COLO668 (cell line): ENCODE results near the gene TGFBR1.

ENCODE experiments used
- DNase-seq: peaks from one replicate; lab custom pipeline; 2025; ENCODE audit not compliant: unreplicated experiment; lab: John Stamatoyannopoulos, UW

TGFBR1 gene

DNA sequence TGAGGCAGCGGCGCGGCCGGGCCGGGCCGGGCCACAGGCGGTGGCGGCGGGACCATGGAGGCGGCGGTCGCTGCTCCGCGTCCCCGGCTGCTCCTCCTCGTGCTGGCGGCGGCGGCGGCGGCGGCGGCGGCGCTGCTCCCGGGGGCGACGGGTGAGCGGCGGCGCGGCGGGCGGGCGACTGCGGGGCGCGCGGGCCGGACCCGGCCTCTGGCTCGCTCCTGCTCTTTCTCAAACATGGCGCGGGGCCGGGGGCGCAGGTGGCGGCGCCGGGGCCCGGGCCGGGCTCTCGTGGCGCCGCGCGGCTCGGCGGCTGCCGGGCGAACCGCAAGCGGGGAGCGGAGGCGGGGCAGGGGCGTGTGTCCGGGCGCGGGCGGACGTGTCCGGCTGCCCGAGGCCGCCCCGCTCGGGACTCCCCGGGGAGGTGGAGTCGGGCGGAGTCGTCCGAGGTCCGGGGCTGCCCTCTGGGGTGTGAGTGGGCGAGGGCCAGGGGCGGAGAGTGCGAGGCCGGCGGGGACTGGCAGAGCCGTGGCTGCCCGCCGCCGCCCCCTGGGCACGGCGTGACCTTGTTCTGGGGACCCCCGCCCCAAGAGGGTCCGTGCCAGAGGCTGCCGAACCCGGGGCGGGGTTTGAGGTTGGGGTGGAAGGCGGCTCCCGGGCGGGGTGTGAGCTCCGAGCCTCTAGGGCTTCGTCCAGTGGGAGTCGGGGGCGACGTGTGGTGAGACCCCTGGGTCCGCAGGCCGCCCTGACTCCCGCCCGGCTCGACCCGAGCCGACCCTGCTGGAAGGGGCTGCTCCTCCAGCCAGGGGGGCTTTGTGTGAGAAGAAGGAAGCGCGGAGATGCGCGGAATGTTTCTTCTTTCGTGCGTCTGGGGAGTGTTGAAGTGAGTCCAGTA is 485 bp downstream of the TGFBR1 start:
- DNase-seq, result peak; percentile 69

DNA sequence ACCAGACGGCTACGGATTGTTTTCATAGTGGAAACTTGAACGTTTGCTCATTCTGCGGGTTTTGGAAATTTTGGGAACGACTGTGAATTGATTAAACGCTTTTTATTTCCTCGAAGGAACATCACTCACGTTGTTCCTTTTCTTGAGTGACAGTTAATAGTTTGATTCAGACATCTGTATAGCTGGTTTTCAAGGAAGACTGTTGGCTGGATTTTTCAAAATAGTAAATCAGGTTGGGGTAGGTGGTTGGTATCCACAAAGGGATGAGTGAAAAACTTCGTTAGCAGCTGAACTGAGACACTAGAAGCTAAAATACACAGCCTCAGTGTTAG is 1.1 kb downstream of the TGFBR1 start:
- no peak for DNase-seq

DNA sequence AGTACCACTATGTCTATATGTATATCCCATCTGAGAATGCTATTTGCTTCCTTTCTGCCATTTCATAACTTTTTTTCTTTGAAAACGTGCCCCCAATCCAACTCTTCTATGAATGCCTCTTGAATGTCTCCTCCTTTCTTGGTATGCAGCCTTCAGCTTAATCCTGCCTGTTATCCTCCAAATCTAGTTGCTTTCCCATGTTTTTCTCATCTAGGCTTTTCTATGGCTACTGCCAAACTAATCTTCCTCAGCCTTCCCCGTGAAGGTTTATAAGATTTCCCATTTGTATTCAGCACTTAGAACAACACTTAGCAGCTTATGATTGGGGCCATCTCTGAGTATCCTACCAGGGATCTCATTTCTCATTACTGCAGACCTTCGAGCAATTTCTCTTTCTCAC is 2.5 kb downstream of the TGFBR1 start:
- DNase-seq, result no peak

DNA sequence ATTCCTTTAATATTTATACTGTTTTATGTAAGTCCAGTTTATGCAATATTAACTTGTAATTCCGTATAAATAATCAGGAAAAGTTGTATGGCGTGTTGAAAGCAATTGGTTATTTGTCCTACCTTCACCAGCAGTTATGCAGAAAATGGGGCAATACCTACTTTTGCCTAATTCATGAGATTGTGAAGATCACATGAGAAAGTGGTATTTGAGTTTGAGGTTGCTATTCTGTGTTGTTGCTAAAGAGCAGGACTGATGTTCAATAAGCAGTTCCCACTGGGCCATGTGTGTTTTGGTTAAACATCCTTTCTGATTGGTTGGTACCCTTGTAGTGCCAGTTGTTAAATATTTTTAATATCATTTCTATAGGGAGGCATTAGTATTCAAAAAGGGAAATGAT is 3.2 kb downstream of the TGFBR1 start:
- DNase-seq, result no peak

DNA sequence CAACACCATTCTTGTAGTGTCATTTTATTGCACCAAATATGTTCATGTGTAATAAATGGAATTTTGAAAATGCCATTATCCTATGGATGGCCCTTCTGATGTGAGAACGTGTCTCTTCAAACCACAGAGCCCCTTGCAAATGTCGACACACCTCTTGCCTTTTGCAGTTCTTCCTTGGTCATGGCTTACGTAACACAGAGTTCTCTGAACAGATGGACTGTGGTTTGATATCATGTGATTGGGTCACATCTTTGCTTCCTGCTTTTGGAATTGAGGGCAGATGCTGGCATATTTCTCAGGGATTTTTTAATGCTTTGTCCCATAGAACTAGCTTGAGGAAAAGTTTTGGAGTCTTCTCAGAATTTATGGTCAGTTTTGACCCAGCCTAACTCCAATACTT is 4.6 kb downstream of the TGFBR1 start:
- no peak for DNase-seq

DNA sequence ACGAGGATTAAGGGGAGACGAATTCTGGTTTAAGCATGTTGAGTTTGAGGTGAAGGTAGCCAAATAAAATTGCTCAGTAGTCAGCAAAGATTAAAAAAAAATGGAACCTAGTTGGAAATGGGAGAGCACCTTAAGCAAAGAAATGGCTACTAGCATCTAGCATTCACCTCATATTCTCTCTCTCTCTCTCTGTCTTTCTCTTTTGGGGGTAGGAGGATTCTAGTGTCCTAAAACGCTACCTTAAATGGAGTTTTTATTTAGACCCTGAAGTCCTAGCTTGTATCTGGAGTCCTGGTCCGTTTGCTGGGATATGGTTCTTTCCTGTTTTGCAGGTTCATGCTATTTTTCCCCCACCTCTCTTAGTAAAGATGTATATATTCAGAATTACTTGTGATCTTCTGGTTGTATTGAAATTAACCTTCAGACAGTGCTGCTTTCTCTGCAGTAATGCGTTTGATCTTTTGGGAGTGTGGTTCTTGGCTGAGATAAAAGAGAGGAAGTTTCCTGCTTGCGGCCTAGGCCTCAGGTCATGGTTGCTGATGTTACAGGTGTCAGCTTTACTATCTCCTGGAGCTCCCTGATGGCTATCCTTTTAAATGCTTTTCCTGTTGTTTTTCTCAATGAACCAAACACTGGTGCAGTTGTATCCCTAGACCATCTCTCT is 8.0 kb downstream of the TGFBR1 start:
- DNase-seq, result no peak

DNA sequence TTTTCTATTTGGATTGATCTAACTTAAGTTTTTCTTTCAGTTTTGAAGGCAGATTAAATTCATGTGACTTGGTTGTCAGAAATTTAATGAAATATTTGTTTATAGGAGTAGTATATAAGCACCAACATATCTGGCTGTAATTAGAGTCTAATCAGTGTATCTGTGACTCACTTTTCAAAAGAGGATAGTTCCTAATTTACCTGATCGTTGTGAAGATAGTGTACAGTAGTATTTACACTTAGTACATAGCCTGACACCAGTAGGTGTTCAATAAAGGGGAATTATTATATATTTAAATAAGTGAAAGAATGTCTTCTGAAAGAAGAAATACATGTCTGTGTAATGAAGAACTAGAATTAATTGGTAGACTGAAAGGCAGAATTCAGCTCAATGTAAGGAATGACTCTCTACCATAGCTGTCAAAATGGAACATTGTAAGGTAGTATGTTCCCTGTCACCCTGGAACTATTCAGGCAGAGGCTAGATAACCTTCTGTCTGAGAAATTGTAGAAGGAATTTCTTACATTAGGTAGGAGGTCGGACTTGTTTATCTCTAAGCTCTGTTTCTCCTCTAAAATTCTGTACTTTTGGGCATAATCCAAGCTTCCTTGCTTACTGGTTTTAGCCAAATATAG is 8.6 kb downstream of the TGFBR1 start:
- no peak for DNase-seq

DNA sequence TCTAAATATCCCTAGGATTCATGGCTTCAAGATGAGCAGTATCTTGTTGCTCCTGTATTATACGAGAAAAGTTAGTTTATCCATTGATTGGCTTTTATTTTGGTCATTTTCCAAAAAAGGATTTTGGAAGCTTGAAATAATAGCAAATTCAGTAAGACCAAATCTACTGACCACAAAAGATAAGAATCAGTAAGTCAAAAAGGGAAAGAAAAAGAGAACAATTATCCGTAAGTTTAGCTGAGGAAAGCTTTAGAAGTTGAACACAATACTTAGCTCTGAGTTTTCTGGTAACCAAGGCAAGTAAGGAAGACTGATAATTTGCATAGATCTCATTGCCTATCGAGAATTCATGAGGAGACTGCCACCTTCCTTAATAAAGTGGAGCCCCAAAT is 9.1 kb downstream of the TGFBR1 start:
- DNase-seq, result no peak

DNA sequence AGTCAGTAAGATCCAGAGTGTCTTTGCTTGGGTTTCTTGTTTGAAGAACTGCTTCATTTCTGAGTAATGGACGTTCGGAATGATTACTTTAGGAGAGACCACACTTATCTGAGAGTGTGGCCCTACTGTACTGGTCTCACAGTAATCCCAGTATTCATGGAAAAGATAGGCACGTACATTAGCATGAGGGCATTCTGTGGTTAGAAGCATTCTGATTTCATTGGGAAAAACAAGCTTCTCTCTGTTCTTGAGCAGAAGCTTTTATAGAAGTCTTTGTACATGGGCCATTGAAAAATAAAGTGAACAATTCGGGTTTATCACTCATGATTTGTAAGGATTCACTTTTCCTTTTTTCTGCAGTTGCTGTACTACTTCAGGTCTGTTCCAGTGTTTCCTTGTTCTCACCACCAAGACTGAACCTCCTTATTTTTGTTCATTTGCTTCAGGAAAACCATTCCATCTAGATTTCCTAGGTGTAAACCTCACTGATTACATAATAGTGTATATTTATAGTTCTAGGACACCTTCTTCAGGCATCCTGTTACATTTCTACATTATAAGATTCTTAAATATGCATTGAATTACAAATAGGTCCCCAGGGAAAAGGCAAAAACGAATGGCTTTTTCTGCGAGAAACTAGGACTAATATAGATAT is 10.1 kb downstream of the TGFBR1 start:
- no peak for DNase-seq

DNA sequence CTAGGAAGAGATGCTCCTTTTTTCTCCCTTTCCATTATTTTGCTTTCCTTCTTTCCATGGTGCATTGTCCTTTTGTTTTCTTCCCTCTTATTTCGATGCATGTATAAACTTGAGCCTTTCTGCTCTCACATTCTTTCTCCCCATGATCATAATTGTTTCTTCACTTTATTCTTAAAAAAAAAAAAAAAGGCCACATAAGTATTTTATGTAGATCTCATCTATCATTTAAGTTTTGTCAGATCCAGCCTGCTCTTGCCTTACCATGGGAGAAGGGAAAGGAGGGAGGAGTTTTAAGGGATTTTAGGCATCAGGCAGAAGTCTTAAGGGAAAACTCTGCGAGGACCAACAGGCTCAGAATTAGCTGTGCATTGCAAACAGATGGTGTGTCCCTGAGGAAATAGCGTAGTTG is 11.1 kb downstream of the TGFBR1 start:
- no peak for DNase-seq

DNA sequence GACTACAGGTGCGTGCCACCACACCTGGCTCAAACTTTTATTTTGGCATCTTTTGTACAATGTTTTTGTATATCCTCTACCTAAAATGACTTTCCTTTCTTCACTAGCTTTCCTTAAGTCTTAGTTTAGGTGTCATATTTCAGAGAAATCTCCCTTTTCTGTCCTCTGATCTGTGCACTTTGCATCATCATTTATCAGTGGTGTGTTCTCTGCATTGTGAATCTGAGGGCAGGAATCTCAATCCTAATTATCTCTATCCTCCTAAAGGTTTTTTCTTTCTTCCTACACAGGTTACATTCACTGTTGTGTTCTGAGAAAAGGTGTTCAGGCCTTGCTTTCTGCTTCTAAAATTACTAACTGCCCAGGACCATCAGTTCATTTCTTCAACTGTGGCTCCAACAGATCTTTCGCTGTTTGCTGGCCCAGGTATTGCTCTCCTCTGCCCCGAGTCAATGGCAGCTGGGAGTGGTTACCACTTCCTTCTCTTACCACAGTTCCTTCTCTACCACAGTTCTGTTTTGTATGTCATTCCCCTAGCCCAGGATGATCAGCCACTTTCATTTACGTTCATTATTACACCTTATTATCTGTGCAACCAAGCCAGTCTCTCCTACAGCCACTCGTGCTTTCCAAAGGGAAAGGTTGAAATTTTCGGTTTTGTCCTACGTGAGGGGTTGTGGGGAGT is 14.0 kb downstream of the TGFBR1 start:
- no peak for DNase-seq

DNA sequence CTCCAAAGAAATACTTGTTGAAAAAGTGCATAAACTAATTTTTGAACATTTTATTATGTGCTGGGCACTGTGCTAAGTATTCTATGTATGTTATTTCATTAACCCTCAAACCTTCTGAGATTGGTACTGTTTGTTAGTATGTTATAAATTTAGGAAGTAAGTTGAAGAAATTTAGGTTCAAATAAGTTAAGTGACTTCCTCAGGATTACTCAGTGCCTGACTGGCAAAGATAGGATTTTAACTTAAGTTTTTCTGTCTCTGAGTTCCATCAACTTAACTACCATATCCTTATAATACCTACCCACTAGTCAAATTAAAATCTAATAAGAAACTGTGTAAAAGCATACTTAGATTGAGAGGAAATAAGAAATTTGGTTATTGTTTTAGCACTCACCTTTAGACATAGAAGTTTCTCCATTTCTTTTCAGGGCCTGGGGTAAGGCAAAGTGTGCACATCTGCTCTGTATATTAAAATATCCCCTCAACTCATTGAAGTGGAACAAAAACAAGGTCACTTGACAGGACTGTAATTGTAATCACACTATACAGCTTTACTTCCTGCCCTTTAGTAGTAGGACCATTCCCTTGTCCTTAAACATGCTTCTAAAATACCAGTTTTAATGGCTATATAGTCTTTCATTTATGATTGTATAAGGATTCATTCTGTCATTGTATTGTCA is 15.2 kb downstream of the TGFBR1 start:
- no peak for DNase-seq

DNA sequence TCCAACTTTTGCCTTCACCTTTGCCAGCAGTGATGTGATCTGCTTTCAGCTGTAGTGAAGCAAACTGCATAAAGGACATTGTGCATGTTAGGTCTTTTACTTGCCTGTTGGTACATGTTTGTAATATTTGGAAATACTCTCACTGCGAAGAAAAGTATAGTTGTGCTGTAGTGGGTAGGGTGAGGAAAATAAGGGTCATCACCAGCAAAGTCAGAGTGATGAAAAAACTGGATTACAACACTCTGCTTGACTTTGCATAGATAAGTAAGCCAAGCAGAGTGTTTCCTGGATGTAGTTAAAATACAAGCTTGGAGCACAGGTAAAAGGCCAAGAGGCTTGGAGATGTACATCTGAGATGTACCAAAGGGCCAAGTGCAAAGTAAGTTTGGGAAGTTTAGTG is 16.7 kb downstream of the TGFBR1 start:
- no peak for DNase-seq

DNA sequence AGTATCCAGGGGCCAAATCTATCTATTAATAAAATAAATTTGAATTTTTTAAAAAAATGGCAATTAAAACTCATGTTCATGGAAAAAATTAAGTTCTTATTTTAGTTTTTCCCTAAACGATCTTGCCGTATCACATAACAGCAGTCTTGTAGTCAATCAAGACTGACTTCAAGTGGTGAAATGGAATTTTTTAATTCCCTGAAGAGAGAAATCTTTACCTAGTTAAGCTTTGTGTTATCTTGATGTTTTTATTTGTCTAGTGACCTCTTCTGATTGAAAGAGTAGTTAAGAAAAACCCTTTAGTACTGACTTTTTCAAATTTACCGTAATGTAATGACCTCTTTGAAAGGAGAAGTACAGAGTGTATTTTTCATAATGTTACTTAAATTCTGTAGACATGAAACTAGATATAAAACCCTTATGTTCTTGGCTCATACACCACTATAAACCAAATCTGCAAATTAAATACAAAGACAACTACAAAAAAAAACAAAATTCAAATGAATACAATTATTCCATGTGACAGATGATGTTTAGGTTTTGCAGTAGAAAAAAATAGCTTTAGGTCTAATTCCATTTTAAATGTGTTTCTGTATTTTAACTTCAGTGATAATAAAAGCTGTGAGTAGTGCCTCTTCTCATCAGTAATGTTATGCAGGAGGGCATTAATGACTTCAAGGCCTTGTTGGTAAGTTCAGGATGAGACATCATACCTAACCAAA is 19.8 kb downstream of the TGFBR1 start:
- DNase-seq, result no peak

DNA sequence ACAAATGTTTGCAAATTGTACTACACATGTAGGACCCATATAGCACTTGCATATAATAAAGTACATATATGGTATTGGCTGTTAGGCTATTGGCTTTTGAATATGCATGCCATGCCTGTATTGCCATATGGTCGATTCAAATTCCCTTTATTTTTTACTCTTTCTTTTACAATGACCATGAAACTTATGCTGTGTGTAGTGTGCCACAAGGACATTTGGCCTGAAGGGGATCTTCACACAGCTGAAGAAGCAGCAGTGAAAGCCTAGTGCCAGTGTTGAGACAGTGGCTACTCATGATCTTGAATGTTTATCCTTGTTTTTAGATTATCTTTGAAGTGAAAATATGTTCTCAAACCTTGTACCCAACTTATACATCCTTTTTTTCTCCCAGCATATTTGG is 20.5 kb downstream of the TGFBR1 start:
- DNase-seq, result no peak

DNA sequence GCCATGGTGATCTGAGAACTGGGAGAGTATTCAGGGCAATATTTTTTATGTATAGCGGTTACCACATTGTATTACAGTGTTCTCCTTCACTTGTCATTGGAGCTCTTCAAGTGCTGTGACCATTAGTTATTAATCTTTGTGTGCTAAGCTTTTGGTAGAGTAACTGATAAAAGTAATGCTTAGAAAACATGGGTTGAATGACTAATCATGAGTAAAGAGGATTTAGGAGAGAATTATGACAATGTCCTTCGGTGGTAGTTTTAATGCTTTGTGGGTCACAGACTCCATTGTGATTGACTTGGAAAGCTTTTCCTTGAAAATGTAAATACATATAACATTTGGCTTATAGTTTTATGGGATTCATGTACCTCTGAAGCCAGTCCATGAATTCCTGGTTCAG is 21.4 kb downstream of the TGFBR1 start:
- no peak for DNase-seq

DNA sequence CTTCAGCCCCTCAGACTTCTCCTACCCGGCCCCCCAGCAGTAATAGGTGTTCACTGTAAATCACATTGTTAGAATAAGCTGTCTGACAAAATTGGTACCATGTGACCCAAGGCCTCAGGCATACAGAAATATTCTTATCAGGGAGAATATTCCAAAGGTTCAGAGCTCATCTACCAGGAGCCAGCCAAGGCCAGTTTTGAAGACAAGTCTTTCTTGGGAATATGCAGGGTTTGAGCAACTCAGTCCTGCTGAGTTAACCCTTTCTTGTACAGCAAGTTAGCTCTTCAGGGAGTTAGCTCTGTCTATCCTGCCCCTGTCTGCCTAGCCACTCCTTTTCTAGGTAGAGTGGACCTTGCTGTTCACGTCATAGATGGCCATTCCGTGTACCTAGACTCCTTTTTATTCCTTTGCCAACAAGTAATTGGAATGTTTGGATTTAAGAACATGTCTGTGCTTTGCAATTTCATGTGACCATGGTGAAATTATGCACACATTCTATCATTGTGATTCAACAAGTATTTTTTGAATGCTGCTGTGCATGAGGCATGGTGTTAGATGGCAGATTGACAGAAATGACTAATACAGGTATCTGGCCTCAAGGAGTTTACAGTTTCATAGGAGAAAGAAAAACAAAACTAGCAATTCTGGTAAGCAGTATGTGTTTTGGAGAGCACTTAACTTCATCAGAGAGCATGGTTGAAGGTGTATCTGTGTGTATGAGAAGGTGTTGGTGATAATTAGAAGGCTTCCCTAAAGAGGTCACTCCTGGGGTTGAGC is 22.6 kb downstream of the TGFBR1 start:
- DNase-seq, result no peak

DNA sequence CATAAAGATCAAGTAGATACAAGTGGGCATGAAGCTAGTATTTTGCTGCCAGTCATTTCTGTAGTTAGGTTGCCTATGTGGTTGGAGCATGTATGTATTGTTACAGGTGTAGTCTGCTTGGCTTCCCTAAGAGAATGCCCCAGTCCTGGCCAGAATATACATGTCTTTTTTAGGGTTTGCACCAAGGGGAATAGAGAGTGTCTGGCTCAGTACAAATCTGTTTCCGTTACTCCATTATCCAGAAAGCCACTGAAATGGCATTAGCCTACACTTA is 23.2 kb downstream of the TGFBR1 start:
- DNase-seq, result no peak

DNA sequence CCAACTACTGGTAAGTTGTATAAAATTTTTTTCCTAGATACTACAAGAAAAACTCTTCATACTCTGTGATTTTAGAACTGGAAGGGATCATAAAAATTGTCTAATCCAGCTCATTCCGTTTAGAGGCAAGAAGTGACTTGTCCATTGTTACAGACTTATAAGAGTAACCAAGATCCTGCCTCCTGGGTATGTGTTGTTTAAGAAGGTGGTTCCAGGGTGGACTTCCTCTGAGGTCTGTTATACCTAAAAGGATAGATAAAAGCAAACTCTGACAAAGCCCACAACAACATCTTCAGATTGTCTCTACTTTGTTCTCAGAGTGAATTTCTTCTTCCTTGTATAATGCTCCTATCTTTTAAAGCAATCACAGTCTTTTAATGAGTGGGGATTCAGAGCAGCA is 24.2 kb downstream of the TGFBR1 start:
- no peak for DNase-seq

DNA sequence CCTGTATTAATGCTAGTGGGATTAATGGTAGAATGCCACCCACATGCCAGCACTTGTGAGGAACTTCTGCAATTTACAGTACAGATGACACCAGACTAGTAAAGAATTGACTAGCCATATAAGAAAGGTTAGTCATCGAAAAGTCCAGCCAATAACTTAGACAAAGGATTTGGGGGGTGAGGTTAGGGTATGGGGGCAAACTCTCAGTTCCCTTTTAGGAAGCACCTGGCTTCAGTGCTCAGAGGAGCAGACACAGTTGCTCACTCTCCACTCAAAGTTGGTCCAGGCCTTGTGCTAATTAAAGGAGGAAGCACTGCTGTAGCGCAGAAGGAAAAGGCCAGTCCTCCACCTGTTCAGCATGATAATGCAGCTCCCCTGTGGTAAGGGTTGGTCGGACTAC is 25.2 kb downstream of the TGFBR1 start:
- DNase-seq, result no peak
